ENCODE measurements around the gene GABRG2.

Gene GABRG2

GRCh38 chr5:162174358-162174974 lies 106.9 kb downstream of the GABRG2 start:
- no peak overlapping the region for H3K4me3 ChIP-seq (replicated peaks; ENCODE audit: low read depth, low read length)
- no peak for TF ChIP-seq CTCF (IDR thresholded peaks at IDR 0.05; ENCODE audit: low read length, missing control alignments)
- no peak for DNase-seq (ENCODE audit: low read depth)

- no peak overlapping the region for H3K4me3 ChIP-seq (replicated peaks; ENCODE audit: low read depth, low read length)
- TF ChIP-seq CTCF (IDR thresholded peaks at IDR 0.05; ENCODE audit: low read length, missing control alignments) = no peak
- DNase-seq (ENCODE audit: low read depth) = no peak
Measured at GRCh38 chr5:162187371-162187770, 119.8 kb downstream of the GABRG2 start.

- TF ChIP-seq CTCF (IDR thresholded peaks at IDR 0.05; ENCODE audit: low read length, missing control alignments) = no peak
- DNase-seq (ENCODE audit: low read depth) = no peak
- no peak overlapping the region for H3K4me3 ChIP-seq (replicated peaks; ENCODE audit: low read depth, low read length)
Measured at GRCh38 chr5:162189719-162190118, 122.1 kb downstream of the GABRG2 start.

GRCh38 chr5:162193012-162193411 lies 125.4 kb downstream of the GABRG2 start:
- no peak overlapping the region for H3K4me3 ChIP-seq (replicated peaks; ENCODE audit: low read depth, low read length)
- no peak for TF ChIP-seq CTCF (IDR thresholded peaks at IDR 0.05; ENCODE audit: low read length, missing control alignments)
- DNase-seq (ENCODE audit: low read depth) = no peak

- TF ChIP-seq CTCF (IDR thresholded peaks at IDR 0.05; ENCODE audit: low read length, missing control alignments) = no peak
- no peak for DNase-seq (ENCODE audit: low read depth)
Measured at GRCh38 chr5:162196351-162196750, 128.8 kb downstream of the GABRG2 start.

GRCh38 chr5:162202285-162202880 lies 134.8 kb downstream of the GABRG2 start:
- no peak for TF ChIP-seq CTCF (IDR thresholded peaks at IDR 0.05; ENCODE audit: low read length, missing control alignments)
- no peak overlapping the region for H3K4me3 ChIP-seq (replicated peaks; ENCODE audit: low read depth, low read length)
- no peak for DNase-seq (ENCODE audit: low read depth)

More at GRCh38 chr5:162196351-162196750, 128.8 kb downstream of the GABRG2 start:
- H3K4me3 ChIP-seq (replicated peaks; ENCODE audit: low read depth, low read length) = no peak overlapping the region
